LNCAP (cell line): ENCODE results near the gene ELK4.

Source experiments
- CTCF ChIP-seq: fragments of 450-650 bp; IDR thresholded peaks from 2 replicates; pipeline ENCODE4 v1.5.1; 2017; ENCODE audit warnings: mild to moderate bottlenecking

Gene ELK4

GRCh38 chr1:205569411-205570172 lies 62.2 kb downstream of the ELK4 start:
- no peak for TF ChIP-seq CTCF

- no peak for TF ChIP-seq CTCF
Observed at GRCh38 chr1:205568469-205569361, 63.1 kb downstream of the ELK4 start.

DNA sequence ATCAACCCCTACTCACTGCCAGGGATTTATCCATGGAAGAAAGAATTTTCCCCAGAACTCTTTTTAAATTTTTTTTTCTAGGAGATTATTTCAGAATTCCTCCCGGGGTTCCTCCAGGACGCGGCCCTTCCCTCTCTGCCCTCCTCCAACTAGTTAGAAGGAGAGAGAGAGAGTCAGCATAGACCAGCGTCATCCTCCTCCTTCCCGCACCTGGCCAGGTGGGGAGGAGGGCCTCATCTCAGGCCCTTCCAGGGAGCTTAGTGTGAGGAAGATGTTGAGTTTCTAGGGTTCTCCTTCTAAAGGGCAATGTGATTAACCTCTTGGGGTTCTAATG lies 63.7 kb downstream of the ELK4 start:
- no peak for TF ChIP-seq CTCF

- no peak for TF ChIP-seq CTCF
Observed at GRCh38 chr1:205567716-205568115, 64.1 kb downstream of the ELK4 start.

GRCh38 chr1:205565799-205566198 lies 66.0 kb downstream of the ELK4 start:
- no peak for TF ChIP-seq CTCF

DNA sequence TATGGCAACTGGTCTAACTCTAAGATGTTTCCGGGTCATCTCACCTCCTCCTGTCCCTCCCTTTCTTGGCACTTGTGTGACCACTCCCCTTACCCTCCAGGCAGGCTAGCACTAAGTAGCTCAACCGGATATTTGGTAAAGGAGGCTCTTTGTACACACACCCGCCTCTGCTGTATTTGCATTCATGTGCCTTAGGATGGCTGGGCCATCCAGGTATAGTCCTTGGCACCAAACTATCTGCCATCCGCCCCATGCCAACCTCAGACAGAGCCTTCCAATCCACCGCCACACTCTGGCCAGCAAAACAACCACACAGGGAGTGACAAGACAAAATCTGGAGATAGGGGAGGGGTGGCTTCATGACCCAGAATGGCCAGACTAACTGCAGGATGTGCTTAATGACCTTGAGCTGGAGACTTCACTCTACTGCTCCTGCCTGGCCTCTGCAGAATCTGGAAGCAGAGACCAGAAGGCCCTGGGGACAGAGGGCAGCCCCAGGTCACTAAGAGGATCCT lies 67.8 kb downstream of the ELK4 start:
- no peak for TF ChIP-seq CTCF

GRCh38 chr1:205561501-205562203 lies 70.2 kb downstream of the ELK4 start:
- TF ChIP-seq CTCF: no peak
